Measurements from ENCODE around the gene OR2A12. TPM values are rescaled to one million over a fixed set of nuclear protein-coding genes. Genes with fewer than 3 reads are reported as not detected.

The OR2A12 gene, protein sequence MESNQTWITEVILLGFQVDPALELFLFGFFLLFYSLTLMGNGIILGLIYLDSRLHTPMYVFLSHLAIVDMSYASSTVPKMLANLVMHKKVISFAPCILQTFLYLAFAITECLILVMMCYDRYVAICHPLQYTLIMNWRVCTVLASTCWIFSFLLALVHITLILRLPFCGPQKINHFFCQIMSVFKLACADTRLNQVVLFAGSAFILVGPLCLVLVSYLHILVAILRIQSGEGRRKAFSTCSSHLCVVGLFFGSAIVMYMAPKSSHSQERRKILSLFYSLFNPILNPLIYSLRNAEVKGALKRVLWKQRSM
- not detected for total RNA-seq
- not detected for polyA plus RNA-seq

DNA sequence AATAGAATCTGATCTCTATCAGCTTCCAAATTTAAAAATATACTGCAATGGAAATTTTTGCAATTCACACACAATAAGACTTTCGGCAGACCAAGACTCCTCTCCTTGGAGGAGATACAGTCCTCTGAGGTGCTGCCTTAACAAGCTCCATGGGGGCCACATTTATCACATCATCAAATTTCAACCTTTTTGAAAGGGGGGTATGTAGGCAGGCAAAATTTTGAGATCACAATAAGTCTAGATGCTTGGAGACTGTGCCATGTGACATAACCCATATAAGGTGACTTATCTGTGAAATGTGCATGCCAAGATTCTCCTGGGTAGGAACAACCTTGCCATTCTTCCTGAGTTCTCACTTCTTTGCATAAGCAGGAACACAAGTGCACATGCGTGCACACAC is at the start of gene OR2A12:
Gene OR2A12 (plus strand): TSS at position 301 of the 400 bp plus-strand sequence. CDS start 8,830 bp downstream, outside the sequence.
- Histone ChIP-seq H3K27ac (no peak within 1 kb of the TSS), H3K4me3 (no peak within 1 kb of the TSS), H3K36me3 (no peaks in the 10 kb centered on the region), H3K4me1 (no peaks in the 10 kb centered on the region), H3K9me3 (no peaks in the 10 kb centered on the region), H3K27me3 (no peaks in the 10 kb centered on the region)
- TF ChIP-seq, protein P1, sequence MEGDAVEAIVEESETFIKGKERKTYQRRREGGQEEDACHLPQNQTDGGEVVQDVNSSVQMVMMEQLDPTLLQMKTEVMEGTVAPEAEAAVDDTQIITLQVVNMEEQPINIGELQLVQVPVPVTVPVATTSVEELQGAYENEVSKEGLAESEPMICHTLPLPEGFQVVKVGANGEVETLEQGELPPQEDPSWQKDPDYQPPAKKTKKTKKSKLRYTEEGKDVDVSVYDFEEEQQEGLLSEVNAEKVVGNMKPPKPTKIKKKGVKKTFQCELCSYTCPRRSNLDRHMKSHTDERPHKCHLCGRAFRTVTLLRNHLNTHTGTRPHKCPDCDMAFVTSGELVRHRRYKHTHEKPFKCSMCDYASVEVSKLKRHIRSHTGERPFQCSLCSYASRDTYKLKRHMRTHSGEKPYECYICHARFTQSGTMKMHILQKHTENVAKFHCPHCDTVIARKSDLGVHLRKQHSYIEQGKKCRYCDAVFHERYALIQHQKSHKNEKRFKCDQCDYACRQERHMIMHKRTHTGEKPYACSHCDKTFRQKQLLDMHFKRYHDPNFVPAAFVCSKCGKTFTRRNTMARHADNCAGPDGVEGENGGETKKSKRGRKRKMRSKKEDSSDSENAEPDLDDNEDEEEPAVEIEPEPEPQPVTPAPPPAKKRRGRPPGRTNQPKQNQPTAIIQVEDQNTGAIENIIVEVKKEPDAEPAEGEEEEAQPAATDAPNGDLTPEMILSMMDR (IDR thresholded peaks at IDR 0.05): no peak
- ATAC-seq (no peak), FAIRE-seq (no peak), DNase-seq (no peak)
- 75 to 88% methylated on average over 2 of the region's 2 CpGs for WGBS, 2 donors
- intact Hi-C loops (cut with DNase I): no loop called here

DNA sequence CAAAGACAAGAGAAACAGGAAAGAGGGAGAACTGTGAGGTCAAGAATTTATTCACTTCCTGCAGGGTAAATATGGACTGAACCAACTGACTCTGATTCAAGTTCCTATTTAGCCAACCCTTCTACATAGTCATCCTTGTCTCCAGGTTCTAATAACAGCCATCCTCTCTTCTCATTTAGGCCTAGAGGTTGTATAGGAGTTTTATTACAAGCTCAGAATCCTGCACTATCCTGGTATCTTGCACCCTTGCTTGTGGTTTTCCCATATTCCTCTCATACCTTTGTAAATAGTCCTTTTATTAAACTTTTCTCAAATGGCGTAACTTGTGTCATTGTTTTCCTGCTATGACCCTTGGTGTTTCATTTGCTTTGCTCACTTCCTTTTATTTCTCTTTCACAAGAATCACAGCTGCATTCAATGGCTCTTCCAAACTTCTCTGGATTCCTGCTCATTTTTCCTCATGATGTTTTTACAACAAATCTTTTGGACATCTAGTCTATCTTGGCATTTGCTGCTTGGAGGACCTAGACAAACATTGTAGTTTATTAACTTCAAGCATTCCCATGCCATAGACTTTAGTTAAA is 49.7 kb upstream of the OR2A12 start:
- intact Hi-C loops (cut with DNase I): no loop called here
- Histone ChIP-seq H3K4me1 (no peaks in the 10 kb centered on the region), H3K27me3 (no peaks in the 10 kb centered on the region), H3K27ac (no peak overlapping the region), H3K36me3 (no peaks in the 10 kb centered on the region), H3K4me3 (no peak overlapping the region), H3K9me3 (no peaks in the 10 kb centered on the region)
- FAIRE-seq (no peak), DNase-seq (no peak), ATAC-seq (no peak)
- TF ChIP-seq, protein P1 (IDR thresholded peaks at IDR 0.05): no peak
- 35 to 94% methylated on average over 1 of the region's 1 CpG for WGBS, 2 donors

DNA sequence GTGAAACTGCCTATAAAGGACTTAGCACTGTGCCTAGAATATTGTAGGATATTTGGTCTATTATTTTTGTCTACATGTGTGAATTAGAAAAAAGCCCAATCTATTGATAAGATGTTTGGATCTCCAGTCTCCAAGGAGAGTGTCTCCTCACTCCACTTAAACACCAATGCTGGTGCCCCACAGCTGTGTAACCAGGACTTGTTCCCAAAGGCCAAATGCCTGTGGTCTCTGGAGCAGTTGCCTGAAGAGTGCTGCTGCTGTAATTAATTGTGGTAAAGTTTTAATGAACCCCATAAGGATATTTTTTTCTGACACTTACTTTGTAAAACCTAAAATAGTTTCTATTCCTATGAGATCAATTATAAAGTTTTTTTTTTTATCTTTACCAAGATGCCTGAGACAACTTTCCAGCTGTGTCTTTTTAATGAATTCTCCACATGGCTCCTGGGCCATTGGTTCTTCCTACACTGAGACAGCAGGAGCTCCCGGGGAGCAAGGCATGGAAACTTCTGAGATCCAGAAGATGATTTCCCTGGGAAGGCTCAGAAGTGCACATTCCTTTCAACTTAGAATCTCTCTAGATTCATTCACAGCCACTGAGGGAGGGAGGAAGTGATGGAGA is 48.6 kb upstream of the OR2A12 start:
- H3K4me3 ChIP-seq: no peak overlapping the region
- no peak overlapping the region for H3K27ac ChIP-seq
- no peaks in the 10 kb centered on the region for H3K9me3 ChIP-seq
- DNase-seq: peak in 3 of 6 donors; percentile 15 to 34 (median 31)
- intact Hi-C loops (cut with DNase I): no loop called here
- TF ChIP-seq, protein P1 (IDR thresholded peaks at IDR 0.05): no peak
- FAIRE-seq: no peak
- H3K27me3 ChIP-seq: no peaks in the 10 kb centered on the region
- no peaks in the 10 kb centered on the region for H3K36me3 ChIP-seq
- ATAC-seq: peak in 2 of 4 donors; percentile 45 to 56
- 53 to 61% methylated on average over 1 of the region's 1 CpG for WGBS, 2 donors
- H3K4me1 ChIP-seq: no peaks in the 10 kb centered on the region

DNA sequence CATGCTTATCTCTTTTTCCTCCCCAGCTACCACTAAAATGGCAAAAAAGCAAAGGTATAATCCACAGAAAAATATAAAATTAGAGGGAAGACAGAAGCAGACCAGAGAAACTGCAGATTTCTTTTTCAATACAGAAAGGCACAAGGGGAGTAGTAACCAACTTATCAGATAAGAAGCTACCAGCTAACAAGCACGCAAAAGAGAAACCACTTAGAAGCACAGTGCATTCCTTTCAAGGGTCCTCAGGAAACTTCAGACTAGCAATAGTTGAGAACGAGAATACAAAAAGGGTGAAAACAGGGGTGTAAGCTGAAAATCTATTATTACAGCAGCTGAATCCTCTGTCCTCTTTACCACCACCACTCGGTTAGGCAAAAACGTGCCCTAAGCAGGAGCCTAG is 47.2 kb upstream of the OR2A12 start:
- Histone ChIP-seq H3K27me3 (no peaks in the 10 kb centered on the region), H3K4me3 (no peak overlapping the region), H3K4me1 (no peaks in the 10 kb centered on the region), H3K36me3 (no peaks in the 10 kb centered on the region), H3K9me3 (no peaks in the 10 kb centered on the region), H3K27ac (no peak overlapping the region)
- intact Hi-C loops (cut with DNase I): no loop called here
- 58 to 87% methylated on average over 4 of the region's 4 CpGs for WGBS, 2 donors
- no peak for FAIRE-seq
- TF ChIP-seq, protein P1 (IDR thresholded peaks at IDR 0.05): no peak
- no peak for DNase-seq
- ATAC-seq: no peak

Measured in pancreas (tissue), 10 donors.